Neural progenitor cell (in vitro differentiated cells): ENCODE measurements around the gene TCERG1L. TPM values are rescaled to one million over a fixed set of nuclear protein-coding genes. Genes with fewer than 3 reads are reported as not detected.

Experiments
- DNase-seq: peaks from one replicate; pipeline ENCODE4 v3.0.0-alpha.2; 2016; ENCODE audit warnings: low spot score
- H2AFZ ChIP-seq: fragments of 200-600 bp; sonication (generic); replicated peaks from 2 replicates; pipeline ENCODE4 v1.6.1; 2016; ENCODE audit warnings: antibody characterized with exemption
- H3F3A ChIP-seq: fragments of 200-600 bp; sonication (generic); 2 replicates; pipeline ENCODE4 v1.6.1; 2016; ENCODE audit warnings: antibody characterized with exemption, low read depth
- H3K27ac ChIP-seq: fragments of 200-600 bp; sonication (generic); 2 replicates; pipeline ENCODE4 v1.5.1; 2016; ENCODE audit warnings: mild to moderate bottlenecking
- H3K27me3 ChIP-seq: fragments of 200-600 bp; sonication (generic); 2 replicates; pipeline ENCODE4 v1.6.1; 2016; ENCODE audit warnings: mild to moderate bottlenecking, moderate library complexity
- H3K36me3 ChIP-seq: fragments of 200-600 bp; sonication (generic); 2 replicates; pipeline ENCODE4 v1.5.1; 2016
- H3K4me1 ChIP-seq: fragments of 200-600 bp; sonication (generic); 2 replicates; pipeline ENCODE4 v1.6.1; 2016; ENCODE audit warnings: mixed run types
- H3K4me2 ChIP-seq: fragments of 200-600 bp; sonication (generic); 2 replicates; pipeline ENCODE4 v1.6.1; 2016
- H3K4me3 ChIP-seq: fragments of 200-600 bp; sonication (generic); 2 replicates; pipeline ENCODE4 v1.5.1; 2016
- H3K79me2 ChIP-seq: fragments of 200-600 bp; sonication (generic); 2 replicates; pipeline ENCODE4 v1.6.1; 2016; ENCODE audit warnings: low read depth
- H3K9ac ChIP-seq: fragments of 200-600 bp; sonication (generic); 2 replicates; pipeline ENCODE4 v1.6.1; 2016
- H3K9me3 ChIP-seq: fragments of 200-600 bp; sonication (generic); 2 replicates; pipeline ENCODE4 v1.5.1; 2016; ENCODE audit warnings: low read depth
- H4K20me1 ChIP-seq: fragments of 200-600 bp; sonication (generic); 2 replicates; pipeline ENCODE4 v1.6.1; 2016; ENCODE audit warnings: low read depth
- H3K27ac Mint-ChIP-seq: 3 replicates; pipeline ENCODE4 v1.8.0; 2021; ENCODE audit warnings: mixed read lengths
- H3K27me3 Mint-ChIP-seq: 2 replicates; pipeline ENCODE4 v1.8.0; 2022; ENCODE audit warnings: low read depth, mild to moderate bottlenecking, inconsistent platforms, moderate library complexity, mixed read lengths; ENCODE audit not compliant: insufficient read depth
- H3K36me3 Mint-ChIP-seq: 3 replicates; pipeline ENCODE4 v1.8.0; 2021; ENCODE audit warnings: mixed read lengths
- H3K4me1 Mint-ChIP-seq: 3 replicates; pipeline ENCODE4 v1.8.0; 2021; ENCODE audit warnings: mixed read lengths
- H3K4me3 Mint-ChIP-seq: 3 replicates; pipeline ENCODE4 v1.8.0; 2021; ENCODE audit warnings: mild to moderate bottlenecking, moderate library complexity, mixed read lengths
- H3K9me3 Mint-ChIP-seq: 3 replicates; pipeline ENCODE4 v1.8.0; 2020; ENCODE audit warnings: mixed read lengths
- EZH2 ChIP-seq: fragments of 200-600 bp; sonication (generic); IDR thresholded peaks from 2 replicates; pipeline ENCODE4 v1.6.1; 2017; ENCODE audit warnings: antibody characterized with exemption, mild to moderate bottlenecking, moderate library complexity
- EZH2phosphoT487 ChIP-seq: fragments of 200-600 bp; sonication (generic); IDR thresholded peaks from 2 replicates; pipeline ENCODE4 v1.6.1; 2017; ENCODE audit warnings: antibody characterized with exemption
- total RNA-seq: library from RNA; depleted of rRNA; stranded (reverse); fragments of >200 nt; gene quantifications from 2 replicates; pipeline ENCODE4 v1.2.3, GENCODE V29; 2015; ENCODE audit warnings: low replicate concordance
- TF ChIP-seq, protein P1 (sequence below): fragments of 200-600 bp; sonication (generic); IDR thresholded peaks from 2 replicates; pipeline ENCODE4 v1.5.1; 2017; ENCODE audit warnings: antibody characterized with exemption, mild to moderate bottlenecking

The TCERG1L gene
- total RNA-seq, 1 donor from 2014 or later, result 1.8 TPM

DNA sequence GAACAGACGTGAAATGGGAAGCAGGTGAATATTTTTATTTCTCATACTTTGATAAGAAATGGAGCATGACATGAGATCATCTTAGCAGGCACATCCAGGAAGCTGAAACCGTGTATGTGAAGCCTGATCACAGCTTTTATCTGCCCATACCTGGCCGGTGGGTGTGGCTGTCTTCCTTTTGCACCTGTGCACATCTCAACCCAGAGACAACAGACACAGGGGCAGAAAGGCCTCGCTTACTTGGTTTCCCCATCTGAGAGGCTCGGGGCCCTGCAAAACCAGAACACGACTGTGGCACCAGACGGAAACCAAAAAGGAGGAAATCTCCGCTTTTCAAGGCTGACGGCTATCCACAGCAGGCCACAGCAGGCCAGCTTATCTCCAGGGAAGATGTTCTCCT, 116.4 kb downstream of the TCERG1L start:
- Histone ChIP-seq H3K79me2 (no peaks in the 10 kb centered on the region), H3K9me3 (no peaks in the 10 kb centered on the region), H3K36me3 (no peaks in the 10 kb centered on the region), H3K4me3 (no peak overlapping the region), H3K27me3 (no peaks in the 10 kb centered on the region), H3K27ac (no peak overlapping the region), H3K4me2 (no peak overlapping the region), H3K4me1 (peaks cover 12% of the 10 kb centered on the region), H4K20me1 (no peaks in the 10 kb centered on the region), H3K9ac (no peak overlapping the region), H3F3A (peaks cover 8% of the 10 kb centered on the region), H2AFZ (no peak overlapping the region)
- DNase-seq, result no peak
- TF ChIP-seq, protein P1, sequence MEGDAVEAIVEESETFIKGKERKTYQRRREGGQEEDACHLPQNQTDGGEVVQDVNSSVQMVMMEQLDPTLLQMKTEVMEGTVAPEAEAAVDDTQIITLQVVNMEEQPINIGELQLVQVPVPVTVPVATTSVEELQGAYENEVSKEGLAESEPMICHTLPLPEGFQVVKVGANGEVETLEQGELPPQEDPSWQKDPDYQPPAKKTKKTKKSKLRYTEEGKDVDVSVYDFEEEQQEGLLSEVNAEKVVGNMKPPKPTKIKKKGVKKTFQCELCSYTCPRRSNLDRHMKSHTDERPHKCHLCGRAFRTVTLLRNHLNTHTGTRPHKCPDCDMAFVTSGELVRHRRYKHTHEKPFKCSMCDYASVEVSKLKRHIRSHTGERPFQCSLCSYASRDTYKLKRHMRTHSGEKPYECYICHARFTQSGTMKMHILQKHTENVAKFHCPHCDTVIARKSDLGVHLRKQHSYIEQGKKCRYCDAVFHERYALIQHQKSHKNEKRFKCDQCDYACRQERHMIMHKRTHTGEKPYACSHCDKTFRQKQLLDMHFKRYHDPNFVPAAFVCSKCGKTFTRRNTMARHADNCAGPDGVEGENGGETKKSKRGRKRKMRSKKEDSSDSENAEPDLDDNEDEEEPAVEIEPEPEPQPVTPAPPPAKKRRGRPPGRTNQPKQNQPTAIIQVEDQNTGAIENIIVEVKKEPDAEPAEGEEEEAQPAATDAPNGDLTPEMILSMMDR, result no peak
- no peak for TF ChIP-seq EZH2
- no peak for TF ChIP-seq EZH2phosphoT487
- H3K4me1 Mint-ChIP-seq, result peaks cover 8% of the 10 kb centered on the region
- H3K27ac Mint-ChIP-seq, result no peak overlapping the region
- no peaks in the 10 kb centered on the region for H3K36me3 Mint-ChIP-seq
- no peak overlapping the region for H3K4me3 Mint-ChIP-seq
- H3K27me3 Mint-ChIP-seq, result peaks cover 5% of the 10 kb centered on the region
- H3K9me3 Mint-ChIP-seq, result no peaks in the 10 kb centered on the region

DNA sequence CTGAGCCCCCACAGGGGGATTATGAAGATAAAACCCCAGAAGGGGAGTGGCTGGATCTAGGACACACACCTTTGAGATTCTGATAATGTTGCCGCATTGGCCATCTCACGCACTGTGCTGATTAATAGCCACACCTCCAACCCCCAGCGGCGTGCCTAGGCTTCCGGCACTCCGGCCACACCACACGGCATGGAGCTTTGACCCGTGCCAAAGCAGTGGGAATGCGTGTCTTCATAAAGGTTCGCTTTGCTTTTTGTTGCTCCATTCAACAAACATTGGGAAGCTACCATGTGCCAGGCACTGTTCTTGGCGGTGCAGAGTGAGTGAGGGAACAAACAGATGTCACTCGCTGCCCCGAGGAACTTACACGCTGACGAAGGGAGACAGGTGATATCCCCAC, 117.6 kb downstream of the TCERG1L start:
- H3K9me3 Mint-ChIP-seq, result no peaks in the 10 kb centered on the region
- TF ChIP-seq EZH2phosphoT487, result no peak
- no peak for TF ChIP-seq EZH2
- TF ChIP-seq, protein P1, result no peak
- no peak overlapping the region for H3K9ac ChIP-seq

GRCh38 chr10:131188494-131188893, 123.0 kb downstream of the TCERG1L start:
- H4K20me1 ChIP-seq, result no peaks in the 10 kb centered on the region
- DNase-seq, result no peak
- Mint-ChIP-seq H3K4me1 (no peaks in the 10 kb centered on the region), H3K36me3 (no peaks in the 10 kb centered on the region), H3K27ac (no peak overlapping the region), H3K9me3 (peaks cover 1% of the 10 kb centered on the region), H3K27me3 (no peaks in the 10 kb centered on the region), H3K4me3 (no peak overlapping the region)
- no peak overlapping the region for H3K9ac ChIP-seq
- no peak overlapping the region for H3K4me2 ChIP-seq
- H3K27me3 ChIP-seq, result no peaks in the 10 kb centered on the region
- H3K4me1 ChIP-seq, result no peaks in the 10 kb centered on the region
- H3K9me3 ChIP-seq, result no peaks in the 10 kb centered on the region
- no peaks in the 10 kb centered on the region for H3F3A ChIP-seq
- no peak overlapping the region for H2AFZ ChIP-seq
- H3K4me3 ChIP-seq, result no peak overlapping the region
- no peaks in the 10 kb centered on the region for H3K79me2 ChIP-seq
- H3K36me3 ChIP-seq, result no peaks in the 10 kb centered on the region
- H3K27ac ChIP-seq, result no peak overlapping the region
- TF ChIP-seq EZH2phosphoT487 (no peak), EZH2 (no peak)
- TF ChIP-seq, protein P1, result no peak

More for the DNA sequence above, 117.6 kb downstream of the TCERG1L start:
- no peaks in the 10 kb centered on the region for H4K20me1 ChIP-seq
- no peak overlapping the region for H3K27ac ChIP-seq
- H3K27ac Mint-ChIP-seq, result no peak overlapping the region
- H3K4me3 ChIP-seq, result no peak overlapping the region
- DNase-seq, result no peak
- H2AFZ ChIP-seq, result no peak overlapping the region
- no peak overlapping the region for H3K4me3 Mint-ChIP-seq
- H3K4me1 ChIP-seq, result peaks cover under 1% of the 10 kb centered on the region
- H3K79me2 ChIP-seq, result no peaks in the 10 kb centered on the region
- H3K4me2 ChIP-seq, result no peak overlapping the region
- no peaks in the 10 kb centered on the region for H3K36me3 ChIP-seq
- H3K4me1 Mint-ChIP-seq, result no peaks in the 10 kb centered on the region
- peaks cover 5% of the 10 kb centered on the region for H3K27me3 Mint-ChIP-seq
- no peaks in the 10 kb centered on the region for H3K9me3 ChIP-seq
- no peaks in the 10 kb centered on the region for H3F3A ChIP-seq
- no peaks in the 10 kb centered on the region for H3K27me3 ChIP-seq
- no peaks in the 10 kb centered on the region for H3K36me3 Mint-ChIP-seq
